Stimulated activated CD8-positive, alpha-beta memory T cell treated with anti-CD3 and anti-CD28 coated beads, Interleukin-15, amount 100 ng/mL, for 1 hour (primary cell): ENCODE data around the gene BGLAP.
"Not testable (repeated sequence)": the region's sequence is repeated elsewhere in the genome, so short reads cannot be mapped to it uniquely, and the experiment has no call there.

Source experiments
- DNase-seq: peaks from one replicate; pipeline ENCODE4 v3.0.0-alpha.2; 2020; ENCODE audit warnings: low read depth

The BGLAP gene

DNA sequence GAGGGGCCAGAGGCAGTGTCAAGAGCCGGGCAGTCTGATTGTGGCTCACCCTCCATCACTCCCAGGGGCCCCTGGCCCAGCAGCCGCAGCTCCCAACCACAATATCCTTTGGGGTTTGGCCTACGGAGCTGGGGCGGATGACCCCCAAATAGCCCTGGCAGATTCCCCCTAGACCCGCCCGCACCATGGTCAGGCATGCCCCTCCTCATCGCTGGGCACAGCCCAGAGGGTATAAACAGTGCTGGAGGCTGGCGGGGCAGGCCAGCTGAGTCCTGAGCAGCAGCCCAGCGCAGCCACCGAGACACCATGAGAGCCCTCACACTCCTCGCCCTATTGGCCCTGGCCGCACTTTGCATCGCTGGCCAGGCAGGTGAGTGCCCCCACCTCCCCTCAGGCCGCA, at the start of gene BGLAP:
TSS of gene BGLAP (plus strand) at position 259 of the 400 bp plus-strand sequence. CDS start at position 307, 48 bp downstream.
- DNase-seq: no peak

DNA sequence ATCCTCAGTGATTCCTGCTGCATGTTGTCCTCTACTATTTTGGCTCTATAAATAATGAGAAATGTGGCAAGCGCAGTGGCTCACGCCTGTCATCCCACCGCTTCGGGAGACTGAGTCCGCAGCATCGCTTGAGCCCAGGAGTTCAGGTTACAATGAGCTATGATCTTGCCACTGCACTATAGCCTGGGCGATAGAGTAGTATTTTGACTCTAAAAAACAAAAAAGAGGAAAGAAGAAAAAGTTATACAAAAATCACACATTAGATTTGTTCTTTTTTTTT, 48.8 kb upstream of the BGLAP start:
- DNase-seq: no peak

DNA sequence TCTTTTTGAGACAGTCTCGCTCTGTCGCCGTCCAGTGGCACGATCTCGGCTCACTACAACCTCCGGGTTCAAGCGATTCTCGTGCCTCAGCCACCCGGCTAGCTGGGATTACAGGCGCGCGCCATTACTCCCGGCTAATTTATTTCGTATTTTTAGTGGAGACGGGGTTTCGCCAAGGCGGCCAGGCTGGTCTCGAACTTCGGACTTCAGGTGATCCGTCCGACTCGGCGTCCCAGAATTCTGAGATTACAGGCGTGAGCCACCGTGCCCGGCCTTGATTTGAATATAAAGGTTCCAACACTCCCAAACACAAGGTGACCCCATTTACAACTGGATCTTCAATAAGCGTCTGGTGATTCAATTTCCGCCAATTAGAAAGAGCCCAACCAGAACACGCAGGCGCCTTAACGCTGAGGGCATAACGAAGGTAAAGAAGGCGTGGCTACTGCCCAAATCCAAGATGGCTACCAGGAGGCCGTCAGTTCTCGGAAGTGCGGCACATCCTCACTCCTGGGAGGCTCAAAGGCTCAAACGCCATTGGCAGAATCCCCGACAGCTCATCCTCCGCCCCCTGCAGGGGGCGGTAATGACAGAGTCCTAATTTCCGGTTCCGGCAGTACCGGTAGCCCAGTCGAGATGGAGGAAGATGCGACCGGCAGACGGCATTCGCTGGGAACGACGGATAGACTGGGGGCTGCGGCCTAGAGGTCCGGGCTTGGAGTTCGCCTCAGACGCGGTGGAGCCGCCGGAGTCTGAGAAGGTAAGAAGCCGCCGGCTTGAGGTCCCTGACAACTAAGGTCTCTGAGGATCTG, 48.3 kb upstream of the BGLAP start, which contains the start of gene SLC25A44:
TSS of gene SLC25A44 (plus strand) at position 617 of the 812 bp plus-strand sequence. CDS start 5,744 bp downstream, outside the sequence.
- peak; percentile 94 for DNase-seq

DNA sequence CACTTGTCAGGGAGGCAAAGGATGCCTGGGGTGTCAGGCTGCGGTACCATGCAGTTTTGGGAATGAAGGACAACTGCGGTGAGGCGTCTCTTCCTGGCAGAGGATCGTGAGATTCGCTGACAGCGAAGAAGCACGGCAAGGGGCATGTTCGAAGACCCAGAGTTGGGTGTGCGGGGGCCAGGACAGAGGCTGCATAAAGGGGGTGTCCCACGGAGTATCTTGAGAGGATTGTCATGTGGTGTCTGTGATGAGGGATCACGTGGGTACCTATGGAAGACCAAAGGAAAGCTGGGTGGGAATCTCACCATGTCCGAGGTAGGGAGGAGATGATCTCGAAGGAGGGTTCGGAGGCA, 47.7 kb upstream of the BGLAP start:
- DNase-seq: no peak

DNA sequence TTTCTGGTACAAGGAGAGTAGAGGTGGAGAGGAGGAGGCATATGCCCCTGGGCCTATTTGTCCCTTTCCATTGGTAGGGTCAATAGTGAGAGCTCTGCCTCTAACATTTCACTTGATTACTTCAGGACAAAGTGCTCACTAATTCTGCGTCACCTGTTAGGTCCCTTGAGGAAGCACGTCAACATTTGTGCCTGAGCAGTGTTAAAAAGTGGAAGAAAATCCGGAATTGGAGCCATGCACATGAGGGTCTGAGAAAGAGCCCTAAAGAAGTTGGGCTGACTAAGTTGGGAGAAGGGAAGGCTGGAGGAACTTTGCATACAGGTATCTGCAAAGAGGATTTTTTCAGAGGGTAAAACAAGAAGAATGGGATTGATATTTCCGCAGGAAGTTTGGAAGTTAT, 46.1 kb upstream of the BGLAP start:
- DNase-seq: no peak

DNA sequence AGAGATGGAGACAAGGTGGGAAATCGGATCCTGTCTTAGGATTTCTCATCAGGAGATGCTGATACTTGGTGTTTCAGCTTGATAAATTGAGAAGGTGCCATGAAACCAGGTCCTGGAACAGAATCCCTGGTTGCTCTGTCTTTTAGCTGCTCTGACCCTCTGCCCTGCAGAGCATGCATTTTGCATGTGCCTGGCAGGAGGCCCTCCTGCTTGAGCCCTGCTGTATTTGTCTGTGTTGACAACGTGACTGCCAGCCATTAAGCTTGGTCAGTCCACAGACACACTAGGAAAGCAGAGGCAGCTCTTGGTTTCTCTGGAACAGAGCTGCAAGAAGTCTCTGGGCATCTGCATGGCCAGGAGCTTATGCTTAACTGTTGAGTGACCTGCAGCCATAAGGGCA, 45.5 kb upstream of the BGLAP start:
- DNase-seq: no peak

DNA sequence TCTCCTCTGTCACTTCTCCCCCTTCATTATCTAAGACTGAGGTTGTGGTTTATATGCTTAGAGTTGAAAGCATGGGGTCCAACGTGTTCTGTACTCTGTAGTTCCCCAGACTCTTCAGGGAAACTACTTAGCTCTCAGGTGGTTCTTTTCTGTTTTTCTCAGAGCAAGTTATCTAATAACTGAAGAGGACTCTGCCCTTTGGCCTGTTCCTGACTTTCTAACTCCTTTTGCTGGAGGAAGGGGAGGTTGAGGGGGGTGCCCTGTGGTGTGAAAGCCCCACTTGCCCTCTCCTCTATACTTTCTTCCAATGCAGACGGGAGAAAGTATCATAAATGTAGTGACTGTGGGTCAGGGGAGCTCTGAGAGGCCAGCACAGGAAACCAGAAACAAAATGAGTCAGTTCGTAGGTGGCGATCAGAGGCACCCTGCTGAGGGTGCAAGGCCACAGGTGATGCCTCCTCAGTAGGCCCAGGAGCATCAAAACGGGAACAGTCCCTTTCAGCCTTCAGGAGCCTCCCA, 43.1 kb upstream of the BGLAP start:
- DNase-seq: no peak

DNA sequence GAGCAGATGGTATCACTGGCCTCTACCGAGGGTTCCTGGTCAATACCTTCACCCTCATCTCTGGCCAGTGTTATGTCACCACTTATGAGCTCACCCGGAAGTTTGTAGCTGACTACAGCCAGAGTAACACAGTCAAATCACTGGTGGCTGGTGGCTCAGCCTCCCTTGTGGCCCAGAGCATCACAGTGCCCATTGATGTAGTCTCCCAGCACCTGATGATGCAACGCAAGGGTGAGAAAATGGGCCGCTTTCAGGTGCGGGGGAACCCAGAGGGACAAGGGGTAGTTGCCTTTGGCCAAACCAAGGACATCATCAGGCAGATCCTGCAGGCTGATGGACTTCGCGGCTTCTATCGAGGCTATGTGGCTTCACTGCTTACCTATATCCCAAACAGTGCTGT, 41.9 kb upstream of the BGLAP start:
- DNase-seq: no peak

DNA sequence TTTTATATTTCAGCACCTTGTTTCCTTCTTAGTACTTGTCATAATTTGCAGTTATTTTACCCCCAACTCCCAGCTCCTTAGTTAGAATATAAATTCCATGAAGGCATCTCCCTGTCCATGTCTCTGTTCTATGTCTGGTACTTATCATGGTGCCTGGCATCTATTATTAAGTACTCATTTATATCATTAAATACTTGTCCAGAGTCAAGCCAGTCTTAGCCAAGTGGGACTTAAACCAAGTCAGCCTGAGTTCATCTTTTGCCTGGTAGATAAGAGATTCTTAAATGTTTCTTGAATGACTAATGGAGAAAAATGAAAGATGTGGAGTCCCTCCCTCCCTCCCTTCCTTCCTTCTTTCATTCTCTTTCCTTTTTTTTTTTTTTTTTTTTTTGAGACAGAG, 38.7 kb upstream of the BGLAP start:
- DNase-seq: no peak

DNA sequence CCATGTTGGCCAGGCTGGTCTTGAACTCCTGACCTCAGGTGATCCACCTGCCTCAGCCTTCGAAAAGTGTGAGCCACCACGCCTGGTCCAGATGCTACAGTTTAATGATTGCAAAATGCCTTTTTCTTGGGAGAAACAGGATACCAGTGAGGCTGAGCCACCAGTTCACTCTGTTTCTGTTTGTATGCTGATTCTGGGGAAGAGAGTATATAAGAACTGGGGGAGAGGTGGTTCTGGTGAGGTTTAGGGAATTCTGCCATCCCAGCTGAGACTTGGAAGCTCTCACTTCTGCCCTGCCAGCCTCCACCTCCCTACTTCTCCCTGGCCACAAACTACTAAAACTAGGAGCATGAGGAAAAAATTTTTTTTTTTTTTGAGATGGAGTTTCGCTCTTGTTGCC, 37.3 kb upstream of the BGLAP start:
- DNase-seq: no peak

DNA sequence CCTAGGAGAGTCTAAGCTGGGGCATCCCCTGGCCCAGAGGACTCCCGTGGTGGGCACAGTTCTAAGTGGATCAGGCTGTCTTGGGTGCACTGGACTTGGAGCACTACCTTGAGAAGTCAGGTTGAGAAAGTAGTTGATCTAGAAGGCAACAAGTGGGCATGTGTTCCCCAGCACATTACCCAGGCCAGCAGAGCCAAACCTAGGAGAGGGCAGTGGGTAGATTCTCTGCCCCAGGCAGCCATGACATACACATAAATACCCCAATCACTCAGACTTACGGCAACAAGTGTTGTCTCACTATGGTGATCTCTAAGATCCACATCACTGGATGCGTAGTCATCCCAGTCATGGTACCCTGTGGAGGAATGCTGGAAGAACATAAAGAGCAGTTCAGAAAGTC, 30.7 kb upstream of the BGLAP start:
- DNase-seq: no peak

DNA sequence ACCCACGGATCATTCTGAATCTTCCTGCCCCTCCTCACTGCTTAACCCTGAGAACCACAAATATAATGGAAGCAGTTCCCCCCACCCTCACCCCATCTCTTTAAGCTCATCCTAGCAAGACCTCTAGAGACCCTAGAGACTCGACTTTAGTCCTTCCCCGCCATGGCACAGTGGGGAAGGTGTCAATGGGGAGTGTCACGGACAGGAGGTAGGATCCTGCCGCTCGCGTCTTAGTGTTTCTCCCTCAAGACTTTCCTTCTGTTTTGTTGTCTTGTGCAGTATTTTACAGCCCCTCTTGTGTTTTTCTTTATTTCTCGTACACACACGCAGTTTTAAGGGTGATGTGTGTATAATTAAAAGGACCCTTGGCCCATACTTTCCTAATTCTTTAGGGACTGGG, 29.9 kb upstream of the BGLAP start:
- DNase-seq: no peak

DNA sequence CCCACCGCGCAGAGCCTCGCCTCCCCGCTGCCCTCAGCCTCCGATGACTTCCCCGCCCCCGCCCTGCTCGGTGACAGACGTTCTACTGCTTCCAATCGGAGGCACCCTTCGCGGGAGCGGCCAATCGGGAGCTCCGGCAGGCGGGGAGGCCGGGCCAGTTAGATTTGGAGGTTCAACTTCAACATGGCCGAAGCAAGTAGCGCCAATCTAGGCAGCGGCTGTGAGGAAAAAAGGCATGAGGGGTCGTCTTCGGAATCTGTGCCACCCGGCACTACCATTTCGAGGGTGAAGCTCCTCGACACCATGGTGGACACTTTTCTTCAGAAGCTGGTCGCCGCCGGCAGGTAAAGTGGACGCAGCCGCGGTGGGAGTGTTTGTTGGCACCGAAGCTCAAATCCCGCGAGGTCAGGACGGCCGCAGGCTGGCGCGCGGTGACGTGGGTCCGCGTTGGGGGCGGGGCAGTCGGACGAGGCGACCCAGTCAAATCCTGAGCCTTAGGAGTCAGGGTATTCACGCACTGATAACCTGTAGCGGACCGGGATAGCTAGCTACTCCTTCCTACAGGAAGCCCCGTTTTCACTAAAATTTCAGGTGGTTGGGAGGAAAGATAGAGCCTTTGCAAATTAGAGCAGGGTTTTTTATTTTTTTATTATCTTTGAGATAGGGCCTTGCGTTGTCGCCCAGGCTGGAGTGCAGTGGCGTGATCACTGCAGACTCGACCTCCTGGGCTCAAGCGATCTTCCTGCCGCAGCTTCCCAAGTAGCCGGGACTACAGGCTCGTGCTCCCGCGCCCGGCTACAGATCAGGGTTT, 28.9 kb upstream of the BGLAP start, which contains the start of gene PMF1:
TSS of gene PMF1 (plus strand) at position 175 of the 811 bp plus-strand sequence. CDS start at position 184, 9 bp downstream.
- peak; percentile 91 for DNase-seq

DNA sequence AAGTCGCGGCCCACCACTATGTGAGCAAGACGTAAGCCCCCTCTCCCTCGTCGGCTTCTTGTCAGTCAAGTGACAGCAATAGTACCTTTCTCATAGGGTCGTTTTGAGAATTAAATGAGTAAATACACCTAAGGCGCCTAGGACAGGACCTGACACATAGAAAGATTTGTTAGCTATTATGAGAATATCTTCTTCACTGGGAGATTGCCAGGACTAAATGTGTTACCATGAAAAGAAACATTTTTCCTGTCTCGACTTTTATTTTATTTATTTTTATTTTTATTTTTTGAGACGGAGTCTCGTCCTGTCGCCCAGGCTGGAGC, 28.4 kb upstream of the BGLAP start:
- DNase-seq: no peak

DNA sequence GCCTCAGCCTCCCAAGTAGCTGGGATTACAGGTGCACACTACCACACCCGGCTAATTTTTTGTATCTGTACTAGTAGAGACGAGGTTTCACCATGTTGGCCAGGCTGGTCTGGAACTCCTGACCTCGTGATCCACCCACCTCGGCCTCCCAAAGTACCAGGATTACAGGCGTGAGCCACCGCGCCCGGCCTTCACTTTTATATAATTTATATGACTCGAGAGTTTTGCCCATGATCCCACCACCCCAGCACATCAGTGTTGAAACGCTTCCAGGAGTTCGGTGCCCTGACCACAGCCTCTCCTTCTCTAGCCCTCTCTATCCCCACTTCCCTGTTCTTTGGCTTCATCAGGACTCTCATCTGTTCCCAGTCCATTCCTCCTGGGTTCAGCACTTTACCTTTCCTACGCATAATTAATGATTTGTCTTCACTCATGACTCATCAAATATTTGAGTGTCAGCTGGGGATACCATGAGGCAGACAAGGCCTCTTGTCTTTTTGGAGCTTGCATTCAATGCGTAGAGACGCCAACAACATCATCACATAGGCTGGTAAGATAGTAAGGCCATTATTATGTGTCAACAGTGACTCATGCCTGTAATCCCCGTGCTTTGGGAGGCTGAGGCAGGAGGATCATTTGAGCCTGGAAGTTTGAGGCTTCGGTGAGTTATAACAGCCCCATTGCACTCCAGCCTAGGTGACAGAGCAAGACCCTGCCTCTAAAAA, 27.8 kb upstream of the BGLAP start:
- DNase-seq: no peak

DNA sequence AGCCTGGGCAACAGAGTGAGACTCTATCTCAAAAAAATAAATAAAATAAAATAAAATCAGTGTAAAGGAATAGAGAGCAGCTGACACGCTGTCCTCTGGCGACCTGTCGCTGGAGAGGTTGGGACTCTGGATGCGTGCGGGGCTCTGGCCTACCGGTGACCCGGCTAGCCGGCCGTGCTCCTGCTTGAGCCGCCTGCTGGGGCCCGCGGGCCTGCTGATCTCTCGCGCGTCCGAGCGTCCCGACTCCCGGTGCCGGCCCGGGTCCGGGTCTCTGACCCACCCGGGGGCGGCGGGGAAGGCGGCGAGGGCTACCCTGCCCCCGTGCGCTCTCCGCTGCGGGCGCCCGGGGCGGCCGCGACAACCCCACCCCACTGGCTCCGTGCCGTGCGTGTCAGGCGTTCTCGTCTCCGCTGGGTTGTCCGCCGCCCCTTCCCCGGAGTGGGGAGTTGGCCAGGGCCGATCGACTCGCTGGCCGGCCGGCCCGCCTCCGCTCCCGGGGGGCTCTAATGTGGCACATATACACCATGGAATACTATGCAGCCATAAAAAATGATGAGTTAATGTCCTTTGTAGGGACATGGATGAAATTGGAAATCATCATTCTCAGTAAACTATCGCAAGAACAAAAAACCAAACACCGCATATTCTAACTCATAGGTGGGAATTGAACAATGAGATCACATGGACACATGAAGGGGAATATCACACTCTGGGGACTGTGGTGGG, 25.5 kb upstream of the BGLAP start:
- DNase-seq: not testable (repeated sequence)

DNA sequence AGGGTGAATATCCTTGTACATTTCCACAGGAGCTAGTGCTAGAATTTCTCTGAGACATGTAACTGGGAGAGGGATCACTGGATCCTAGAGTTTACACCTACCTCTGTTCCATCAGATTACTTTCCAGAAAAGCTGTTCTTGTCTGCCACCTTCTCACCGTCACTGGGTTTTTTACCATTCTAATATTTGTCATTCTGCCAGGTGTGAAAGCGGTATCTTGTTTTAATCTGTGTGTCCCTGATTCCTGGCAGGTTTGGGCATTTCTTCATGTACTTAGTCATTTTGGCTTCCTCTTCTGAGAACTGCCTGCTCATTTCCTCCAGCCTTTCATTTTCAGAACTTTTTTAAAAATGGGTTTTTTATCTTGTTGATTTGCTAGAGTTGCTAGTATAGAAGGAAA, 24.1 kb upstream of the BGLAP start:
- no peak for DNase-seq

DNA sequence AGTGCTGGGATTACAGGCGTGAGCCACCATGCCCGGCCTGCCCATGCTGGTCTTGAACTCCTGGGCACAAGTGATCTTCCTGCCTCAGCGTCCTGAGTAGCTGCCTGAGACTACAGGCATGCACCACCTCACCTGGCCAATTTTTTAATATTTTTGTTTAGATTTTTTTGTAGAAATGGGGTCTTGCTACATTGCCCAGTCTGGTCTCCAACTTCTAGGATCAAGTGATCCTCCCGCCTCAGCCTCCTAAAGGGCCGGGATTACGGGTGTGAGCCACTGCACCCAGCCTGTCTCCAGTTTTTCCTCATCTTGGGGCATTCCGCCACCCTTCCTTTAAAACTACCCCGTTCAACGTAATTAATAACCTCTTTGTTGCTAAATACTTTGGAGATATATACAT, 21.8 kb upstream of the BGLAP start:
- DNase-seq: no peak

DNA sequence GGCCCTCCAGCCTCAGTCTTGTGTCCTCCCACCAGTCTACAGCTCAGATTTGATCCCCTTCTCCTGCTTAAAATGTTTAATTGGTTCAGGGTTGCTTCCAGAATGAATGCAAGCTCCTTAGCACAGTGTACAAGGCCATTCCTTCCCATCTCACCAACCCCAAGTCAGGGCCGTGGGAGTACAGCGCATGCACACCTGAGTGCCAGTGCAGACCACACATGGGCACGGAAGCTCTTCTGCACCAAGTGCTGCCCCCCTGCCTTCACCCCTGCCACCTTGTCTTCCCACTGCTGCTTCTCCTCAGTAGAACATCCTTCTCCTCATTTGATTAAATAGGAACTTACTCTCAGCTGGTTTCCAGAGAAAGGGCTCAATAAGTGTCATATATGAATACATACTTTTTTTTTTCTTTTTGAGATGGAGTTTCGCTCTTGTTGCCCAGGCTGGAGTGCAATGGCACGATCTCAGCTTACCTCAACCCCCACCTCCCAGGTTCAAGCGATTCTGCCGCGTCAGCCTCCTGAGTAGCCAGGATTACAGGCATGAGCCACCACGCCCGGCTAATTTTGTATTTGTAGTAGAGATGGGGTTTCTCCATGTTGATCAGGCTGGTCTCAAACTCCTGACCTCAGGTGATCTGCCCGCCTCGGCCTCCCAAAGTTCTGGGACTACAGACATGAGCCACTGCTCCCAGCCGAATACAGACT, 19.8 kb upstream of the BGLAP start:
- DNase-seq: no peak

DNA sequence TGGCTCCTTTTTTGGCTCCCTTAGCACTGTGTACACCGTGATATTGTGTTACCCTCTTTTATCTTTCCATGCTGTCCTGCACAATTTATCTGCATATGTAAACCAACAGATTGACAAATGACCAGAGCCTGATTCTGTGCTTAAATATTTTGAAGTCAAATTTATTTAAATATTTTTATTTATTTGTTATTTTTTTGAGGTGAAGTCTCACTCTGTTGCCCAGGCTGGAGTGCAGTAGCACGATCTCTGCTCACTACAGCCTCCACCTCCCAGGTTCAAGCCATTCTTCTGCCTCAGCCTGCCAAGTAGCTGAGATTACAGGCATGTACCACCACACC, 16.3 kb upstream of the BGLAP start:
- DNase-seq: no peak

DNA sequence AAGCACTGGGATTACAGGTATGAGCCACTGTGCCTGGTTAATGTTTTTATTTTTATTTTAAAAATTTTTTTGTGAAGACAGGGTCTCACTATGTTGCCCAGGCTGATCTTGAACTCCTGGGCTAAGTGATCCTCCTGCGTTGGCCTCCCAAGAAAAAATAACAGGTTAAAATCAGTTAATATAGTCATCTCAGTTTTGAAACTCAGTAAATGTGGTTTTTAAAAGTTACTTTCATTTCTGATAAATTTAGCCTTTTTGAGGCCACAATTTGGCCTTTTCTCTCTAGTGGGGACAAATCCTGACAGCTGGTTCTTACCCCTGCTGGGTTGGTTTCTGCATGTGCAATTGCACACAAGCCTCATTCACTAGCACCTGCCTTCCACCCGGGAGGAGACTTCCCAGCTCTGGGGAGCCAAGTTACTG, 15.9 kb upstream of the BGLAP start:
- no peak for DNase-seq

DNA sequence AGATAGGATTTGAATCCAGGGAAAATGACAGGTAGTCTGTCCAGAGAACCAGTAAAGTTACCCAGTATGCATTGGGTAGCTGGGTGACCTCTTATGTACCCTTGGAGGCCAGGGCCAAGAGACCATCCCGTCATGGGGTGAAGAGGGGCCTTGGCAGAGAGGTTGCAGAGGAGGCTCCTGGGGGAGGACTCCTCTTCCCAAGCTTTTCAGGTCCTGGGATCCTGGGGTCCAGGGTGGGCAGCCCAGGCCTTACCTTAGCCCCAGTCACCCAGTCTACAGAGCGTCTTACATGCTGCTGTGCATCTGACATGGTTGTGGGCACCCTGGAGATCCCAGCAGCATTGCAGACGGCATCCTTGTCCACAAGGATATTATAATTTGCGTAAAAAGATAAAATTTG, 15.2 kb upstream of the BGLAP start:
- no peak for DNase-seq
